Stimulated activated naive CD4-positive, alpha-beta T cell treated with Interleukin-2 at 50 U/mL for 16 hours (primary cell): ENCODE data around the gene SYS1.
A peak's percentile ranks its signal among the peaks of the same experiment; 100 is the strongest.

Experiments
- DNase-seq: peaks from one replicate; lab custom pipeline; 2025; lab: John Stamatoyannopoulos, UW

The SYS1 gene

GRCh38 chr20:45387274-45387673 is 24.3 kb downstream of the SYS1 start:
- DNase-seq: no peak

- DNase-seq: no peak
These were observed 28.0 kb downstream of the SYS1 start for GRCh38 chr20:45390931-45391330.

GRCh38 chr20:45391559-45391958 is 28.6 kb downstream of the SYS1 start:
- no peak for DNase-seq

- DNase-seq: no peak
These were observed 29.8 kb downstream of the SYS1 start for GRCh38 chr20:45392733-45393132.

- DNase-seq: no peak
These were observed 31.5 kb downstream of the SYS1 start for GRCh38 chr20:45394221-45395113.

GRCh38 chr20:45395114-45395415 is 32.1 kb downstream of the SYS1 start:
- DNase-seq: no peak

- no peak for DNase-seq
These were observed 36.1 kb downstream of the SYS1 start for GRCh38 chr20:45399018-45399417.

- no peak for DNase-seq
These were observed 37.5 kb downstream of the SYS1 start for GRCh38 chr20:45400346-45401031.

GRCh38 chr20:45402946-45403345 is 40.0 kb downstream of the SYS1 start:
- no peak for DNase-seq

GRCh38 chr20:45404438-45404837 is 41.5 kb downstream of the SYS1 start:
- DNase-seq: no peak

GRCh38 chr20:45405571-45406259 is 42.8 kb downstream of the SYS1 start:
- DNase-seq: peak; percentile 6

- peak; percentile 38 for DNase-seq
These were observed 43.5 kb downstream of the SYS1 start for GRCh38 chr20:45406260-45407066.

- no peak for DNase-seq
These were observed 44.2 kb downstream of the SYS1 start for GRCh38 chr20:45407067-45407745.

GRCh38 chr20:45407783-45408645 is 45.1 kb downstream of the SYS1 start, which contains the start of gene DBNDD2:
Gene DBNDD2, plus strand, starts transcription at chr20:45408289. Its CDS starts 179 bp downstream, at chr20:45408468.
- DNase-seq: no peak

- DNase-seq: no peak
These were observed 45.8 kb downstream of the SYS1 start for GRCh38 chr20:45408646-45409213.

GRCh38 chr20:45409521-45410272 is 46.7 kb downstream of the SYS1 start:
- no peak for DNase-seq

- DNase-seq: no peak
These were observed 47.9 kb downstream of the SYS1 start for GRCh38 chr20:45410887-45411286.

GRCh38 chr20:45412653-45413052 is 49.7 kb downstream of the SYS1 start:
- DNase-seq: no peak

- no peak for DNase-seq
These were observed 50.5 kb downstream of the SYS1 start for GRCh38 chr20:45413479-45413878.
